Nephron (organoid): ENCODE data around the gene ARHGEF2.
"Not testable (repeated sequence)": the region's sequence is repeated elsewhere in the genome, so short reads cannot be mapped to it uniquely, and the experiment has no call there.

Experiments used
- H3K27ac Mint-ChIP-seq, 3 experiments: 2 replicates each; pipeline ENCODE4 v1.8.0; 2020; ENCODE audit warnings: mixed read lengths in 3 of 3, mild to moderate bottlenecking in 2 of 3, moderate library complexity in 1 of 3
- H3K27me3 Mint-ChIP-seq: 2 replicates; pipeline ENCODE4 v1.8.0; 2021; ENCODE audit warnings: low read depth, mild to moderate bottlenecking, moderate library complexity, mixed read lengths
- H3K36me3 Mint-ChIP-seq: 2 replicates; pipeline ENCODE4 v1.8.0; 2020; ENCODE audit warnings: low read depth, mixed read lengths
- H3K4me1 Mint-ChIP-seq: 2 replicates; pipeline ENCODE4 v1.8.0; 2020; ENCODE audit warnings: mixed read lengths
- H3K4me3 Mint-ChIP-seq, 3 experiments: 2 replicates each; pipeline ENCODE4 v1.8.0; 2020; ENCODE audit warnings: mild to moderate bottlenecking in 3 of 3, mixed read lengths in 3 of 3, moderate library complexity in 2 of 3
- H3K9me3 Mint-ChIP-seq: 2 replicates; pipeline ENCODE4 v1.8.0; 2020; ENCODE audit warnings: mixed read lengths
- TF ChIP-seq, protein P1 (sequence below), 3 experiments: fragments of 200-600 bp; sonication (generic); IDR thresholded peaks; one replicate each; pipeline ENCODE4 v1.5.0; 2021; ENCODE audit warnings: antibody characterized with exemption in 3 of 3; ENCODE audit not compliant: unreplicated experiment in 3 of 3

Gene ARHGEF2

DNA sequence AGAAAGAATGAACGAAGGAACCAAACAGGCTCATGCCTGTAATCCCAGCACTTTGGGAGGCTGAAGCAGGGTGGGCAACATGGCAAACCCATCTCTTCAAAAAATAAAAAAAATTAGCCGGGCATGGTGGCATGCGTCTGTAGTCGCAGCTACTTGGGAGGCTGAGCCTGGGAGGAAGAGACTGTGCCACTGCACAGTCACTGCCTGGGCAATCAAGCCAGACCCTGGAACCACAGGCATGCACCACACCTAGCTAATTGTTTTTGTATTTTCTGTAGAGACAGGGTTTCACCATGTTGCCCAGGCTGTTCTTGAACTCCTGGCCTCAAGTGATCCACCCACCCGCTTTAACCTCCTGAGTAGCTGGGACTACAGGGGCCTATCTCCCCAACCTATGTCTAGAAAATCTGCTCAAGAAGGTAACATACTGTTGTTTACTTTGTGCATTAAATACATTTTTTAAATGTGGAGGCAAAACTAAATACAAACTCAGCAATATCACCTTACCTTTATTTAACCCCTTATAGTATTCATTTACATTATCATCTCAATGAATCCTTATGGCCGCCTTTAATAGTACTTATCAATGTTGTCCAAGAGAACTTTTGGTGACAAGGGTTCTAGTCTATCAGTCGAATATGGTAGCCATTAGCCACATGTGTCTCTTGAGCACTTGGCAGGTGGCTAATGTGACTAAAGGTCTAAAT lies 46.9 kb downstream of the ARHGEF2 start:
- Mint-ChIP-seq H3K4me3 (peak overlapping the region; percentile 73 to 84 (median 84)), H3K9me3 (no peaks in the 10 kb centered on the region), H3K27ac (no peak overlapping the region), H3K4me1 (peaks cover 21% of the 10 kb centered on the region), H3K36me3 (peaks cover 50% of the 10 kb centered on the region), H3K27me3 (no peaks in the 10 kb centered on the region)
- TF ChIP-seq, protein P1, sequence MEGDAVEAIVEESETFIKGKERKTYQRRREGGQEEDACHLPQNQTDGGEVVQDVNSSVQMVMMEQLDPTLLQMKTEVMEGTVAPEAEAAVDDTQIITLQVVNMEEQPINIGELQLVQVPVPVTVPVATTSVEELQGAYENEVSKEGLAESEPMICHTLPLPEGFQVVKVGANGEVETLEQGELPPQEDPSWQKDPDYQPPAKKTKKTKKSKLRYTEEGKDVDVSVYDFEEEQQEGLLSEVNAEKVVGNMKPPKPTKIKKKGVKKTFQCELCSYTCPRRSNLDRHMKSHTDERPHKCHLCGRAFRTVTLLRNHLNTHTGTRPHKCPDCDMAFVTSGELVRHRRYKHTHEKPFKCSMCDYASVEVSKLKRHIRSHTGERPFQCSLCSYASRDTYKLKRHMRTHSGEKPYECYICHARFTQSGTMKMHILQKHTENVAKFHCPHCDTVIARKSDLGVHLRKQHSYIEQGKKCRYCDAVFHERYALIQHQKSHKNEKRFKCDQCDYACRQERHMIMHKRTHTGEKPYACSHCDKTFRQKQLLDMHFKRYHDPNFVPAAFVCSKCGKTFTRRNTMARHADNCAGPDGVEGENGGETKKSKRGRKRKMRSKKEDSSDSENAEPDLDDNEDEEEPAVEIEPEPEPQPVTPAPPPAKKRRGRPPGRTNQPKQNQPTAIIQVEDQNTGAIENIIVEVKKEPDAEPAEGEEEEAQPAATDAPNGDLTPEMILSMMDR (IDR thresholded peaks at IDR 0.05; ENCODE audit: unreplicated experiment in 3 of 3), result no peak

DNA sequence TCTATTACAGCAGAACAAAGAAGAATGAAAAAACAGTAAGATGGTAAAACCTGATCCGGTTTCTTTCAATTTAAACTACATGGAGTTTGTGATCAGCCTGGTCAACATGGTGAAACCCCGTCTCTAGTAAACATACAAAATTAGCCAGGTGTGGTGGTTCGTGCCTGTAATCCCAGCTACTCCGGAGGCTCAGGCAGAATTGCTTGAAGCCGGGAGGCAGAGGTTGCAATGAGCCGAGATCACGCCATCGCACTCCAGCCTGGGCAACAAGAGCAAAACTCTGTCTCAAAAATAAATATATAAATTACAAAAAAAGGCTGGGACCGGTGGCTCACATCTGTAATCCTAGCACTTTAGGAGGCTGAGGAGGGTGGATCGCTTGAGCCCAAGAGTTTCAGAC lies 47.6 kb downstream of the ARHGEF2 start:
- H3K27ac Mint-ChIP-seq, H3K9me3 Mint-ChIP-seq, H3K27me3 Mint-ChIP-seq: not testable (repeated sequence)
- peaks cover 21% of the 10 kb centered on the region for H3K4me1 Mint-ChIP-seq
- H3K36me3 Mint-ChIP-seq, result peaks cover 57% of the 10 kb centered on the region
- H3K4me3 Mint-ChIP-seq, result peak overlapping the region; percentile 73 to 84 (median 84)

DNA sequence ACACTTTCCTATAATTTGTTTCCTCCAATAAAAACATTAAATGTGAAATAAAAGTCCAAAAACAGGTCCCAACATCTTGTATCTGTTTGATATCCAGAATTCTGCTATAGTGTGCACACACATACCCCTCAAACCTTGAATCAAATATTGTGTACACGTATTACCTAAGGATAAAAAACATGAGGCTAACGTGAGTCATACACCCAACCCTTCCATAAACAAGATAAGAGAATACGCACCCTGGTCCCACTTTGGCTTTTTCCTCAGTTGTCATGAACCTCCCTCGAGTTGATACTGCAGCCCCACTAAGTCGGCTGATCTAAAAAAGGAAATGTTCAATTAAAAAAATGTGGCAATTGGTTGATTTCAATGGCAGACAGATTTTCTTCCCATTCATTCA lies 49.3 kb downstream of the ARHGEF2 start:
- H3K27ac Mint-ChIP-seq, result no peak overlapping the region
- H3K27me3 Mint-ChIP-seq, result no peaks in the 10 kb centered on the region
- no peak overlapping the region for H3K4me3 Mint-ChIP-seq
- peaks cover 21% of the 10 kb centered on the region for H3K4me1 Mint-ChIP-seq
- TF ChIP-seq, protein P1 (IDR thresholded peaks at IDR 0.05; ENCODE audit: unreplicated experiment in 3 of 3), result no peak
- H3K36me3 Mint-ChIP-seq, result peaks cover 69% of the 10 kb centered on the region
- no peaks in the 10 kb centered on the region for H3K9me3 Mint-ChIP-seq

DNA sequence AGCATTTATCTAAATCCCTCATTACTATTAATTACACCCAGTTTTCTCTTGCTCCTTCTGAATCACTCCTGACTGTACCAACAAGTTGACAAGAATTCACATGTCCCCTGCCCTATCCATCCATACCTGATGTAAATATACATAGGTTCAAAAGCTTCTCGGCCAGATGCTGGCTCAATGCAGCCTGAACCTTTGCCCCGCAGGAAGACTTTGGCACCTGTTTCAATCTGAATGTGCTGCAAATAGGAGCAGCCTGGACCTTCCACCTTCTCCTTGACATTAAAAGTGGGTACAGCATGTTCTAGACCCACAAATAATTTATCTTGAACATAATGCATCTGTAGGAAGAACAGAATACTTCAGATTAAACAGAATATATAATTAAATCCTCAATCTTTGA lies 52.8 kb downstream of the ARHGEF2 start:
- no peaks in the 10 kb centered on the region for H3K9me3 Mint-ChIP-seq
- TF ChIP-seq, protein P1 (IDR thresholded peaks at IDR 0.05; ENCODE audit: unreplicated experiment in 3 of 3), result no peak
- peaks cover 3% of the 10 kb centered on the region for H3K4me1 Mint-ChIP-seq
- peaks cover 84% of the 10 kb centered on the region for H3K36me3 Mint-ChIP-seq
- H3K27me3 Mint-ChIP-seq, result no peaks in the 10 kb centered on the region
- no peak overlapping the region for H3K4me3 Mint-ChIP-seq
- no peak overlapping the region for H3K27ac Mint-ChIP-seq

DNA sequence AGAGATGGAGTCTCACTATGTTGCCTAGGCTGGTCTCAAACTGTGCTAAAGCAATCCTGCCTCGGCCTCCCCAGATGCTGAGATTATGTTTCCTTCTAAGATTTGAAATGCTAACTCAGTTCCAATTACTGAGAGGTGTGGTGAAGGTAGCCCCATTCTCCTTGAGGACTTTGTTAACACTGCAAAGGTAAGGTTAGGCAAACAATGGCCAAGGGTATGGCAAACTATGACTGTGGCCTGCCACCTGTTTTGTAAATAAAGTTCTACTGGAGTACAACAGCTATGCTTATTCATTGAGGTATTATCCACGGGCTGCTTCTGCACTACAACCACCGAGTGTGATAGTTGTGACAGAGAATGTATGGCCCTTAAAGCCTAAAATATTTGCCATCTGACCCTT lies 57.6 kb downstream of the ARHGEF2 start:
- no peaks in the 10 kb centered on the region for H3K9me3 Mint-ChIP-seq

DNA sequence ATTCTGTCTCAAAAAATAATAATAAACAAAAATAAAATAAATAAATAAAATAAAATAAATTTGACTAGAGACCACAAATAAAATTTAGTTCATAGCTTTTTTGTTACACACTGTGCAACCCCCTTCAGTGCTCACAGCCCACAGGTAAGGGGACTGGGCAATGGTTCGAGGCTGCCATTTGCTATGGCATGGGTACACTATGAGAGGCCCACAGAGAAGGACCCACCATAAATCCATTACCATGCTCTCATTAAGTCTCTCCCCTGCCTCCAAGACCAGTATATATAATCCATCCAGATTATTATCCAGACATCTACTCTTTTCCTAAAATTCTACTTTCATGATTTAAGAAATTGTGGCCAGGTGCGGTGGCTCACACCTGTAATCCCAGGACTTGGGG lies 58.5 kb downstream of the ARHGEF2 start:
- H3K4me1 Mint-ChIP-seq, result no peaks in the 10 kb centered on the region
- H3K36me3 Mint-ChIP-seq, result peaks cover 80% of the 10 kb centered on the region
- no peak overlapping the region for H3K4me3 Mint-ChIP-seq
- no peaks in the 10 kb centered on the region for H3K9me3 Mint-ChIP-seq
- no peaks in the 10 kb centered on the region for H3K27me3 Mint-ChIP-seq
- no peak overlapping the region for H3K27ac Mint-ChIP-seq
- TF ChIP-seq, protein P1 (IDR thresholded peaks at IDR 0.05; ENCODE audit: unreplicated experiment in 3 of 3), result no peak

More for the DNA sequence above, 57.6 kb downstream of the ARHGEF2 start:
- H3K27ac Mint-ChIP-seq, result no peak overlapping the region
- TF ChIP-seq, protein P1 (IDR thresholded peaks at IDR 0.05; ENCODE audit: unreplicated experiment in 3 of 3), result no peak
- H3K27me3 Mint-ChIP-seq, result no peaks in the 10 kb centered on the region
- no peaks in the 10 kb centered on the region for H3K4me1 Mint-ChIP-seq
- H3K4me3 Mint-ChIP-seq, result no peak overlapping the region
- H3K36me3 Mint-ChIP-seq, result peaks cover 80% of the 10 kb centered on the region
